Ascending aorta (tissue), 2 donors: Measurements from ENCODE around the gene PAX4. TPM values are rescaled to one million over a fixed set of nuclear protein-coding genes. Genes with fewer than 3 reads are reported as not detected.
A peak's percentile ranks its signal among the peaks of the same experiment; 100 is the strongest.

Source experiments
- DNase-seq, 2 donors: peaks; one replicate each; pipeline ENCODE4 v3.0.0-alpha.2; 2019; ENCODE audit warnings: low spot score in 2 of 2
- H3K27ac ChIP-seq, 2 donors: fragments of 200-600 bp; sonication (generic); one replicate each; pipeline ENCODE4 v1.5.1; 2016 to 2017; ENCODE audit warnings: mild to moderate bottlenecking in 1 of 2
- H3K27me3 ChIP-seq: fragments of 200-600 bp; sonication (generic); one replicate; pipeline ENCODE4 v1.5.1; 2017
- H3K36me3 ChIP-seq, 2 donors: fragments of 200-600 bp; sonication (generic); one replicate each; pipeline ENCODE4 v1.5.1; 2016
- H3K4me1 ChIP-seq, 2 donors: fragments of 200-600 bp; sonication (generic); one replicate each; pipeline ENCODE4 v1.5.1; 2016 to 2017; ENCODE audit warnings: mild to moderate bottlenecking in 1 of 2
- H3K4me3 ChIP-seq, 2 donors: fragments of 200-600 bp; sonication (generic); one replicate each; pipeline ENCODE4 v1.5.1; 2016 to 2017; ENCODE audit warnings: mild to moderate bottlenecking in 1 of 2
- H3K9me3 ChIP-seq, 2 donors: fragments of 200-600 bp; sonication (generic); one replicate each; pipeline ENCODE4 v1.5.1; 2016
- CTCF ChIP-seq, 3 experiments: fragments of 200-600 bp in 2 of 3; fragments of 450-650 bp in 1 of 3; sonication (generic) in 2 of 3; IDR thresholded peaks; one replicate each; pipeline ENCODE4 v1.5.1; 2016 to 2019; ENCODE audit warnings: antibody characterized with exemption in 3 of 3, mild to moderate bottlenecking in 1 of 3, moderate library complexity in 1 of 3
- intact Hi-C: fragments of 100-400 bp; cut with DNase I; formaldehyde crosslinking; loops from one replicate; pipeline ENCODE4 v1.15.1; 2023
- total RNA-seq: library from RNA; depleted of rRNA; stranded (reverse); fragments of >200 nt; gene quantifications from one replicate; pipeline ENCODE4 v1.1.0, GENCODE V29; 2016

Gene PAX4
- total RNA-seq, 1 donor from 2014 or later, result not detected

DNA sequence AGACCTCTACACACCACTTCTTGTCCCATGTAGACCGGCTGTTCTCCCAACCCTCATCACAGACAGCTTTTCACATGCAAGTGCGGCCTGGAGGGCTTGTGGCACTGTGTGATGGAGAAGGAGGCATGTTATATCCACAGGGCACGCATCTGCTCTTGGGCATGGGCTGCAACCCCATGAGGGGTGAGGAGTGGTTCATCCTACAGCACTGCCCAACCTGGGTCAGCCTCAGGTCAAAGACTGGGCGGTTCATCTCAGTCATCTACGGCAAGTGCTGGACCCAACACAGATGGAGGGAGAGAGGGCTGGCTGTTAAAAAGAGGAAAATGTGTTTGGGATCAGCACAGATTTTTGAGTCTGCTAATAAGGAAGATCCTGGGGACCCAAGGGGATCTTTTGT lies 22.2 kb downstream of the PAX4 start:
- Histone ChIP-seq H3K27ac (no peak overlapping the region), H3K27me3 (no peaks in the 10 kb centered on the region), H3K4me3 (no peak overlapping the region), H3K9me3 (no peaks in the 10 kb centered on the region), H3K4me1 (no peaks in the 10 kb centered on the region), H3K36me3 (peaks cover 11 to 14% of the 10 kb centered on the region in 2 donors)
- no peak for TF ChIP-seq CTCF (IDR thresholded peaks at IDR 0.05)
- intact Hi-C loops, result no loop called here
- DNase-seq, result no peak

DNA sequence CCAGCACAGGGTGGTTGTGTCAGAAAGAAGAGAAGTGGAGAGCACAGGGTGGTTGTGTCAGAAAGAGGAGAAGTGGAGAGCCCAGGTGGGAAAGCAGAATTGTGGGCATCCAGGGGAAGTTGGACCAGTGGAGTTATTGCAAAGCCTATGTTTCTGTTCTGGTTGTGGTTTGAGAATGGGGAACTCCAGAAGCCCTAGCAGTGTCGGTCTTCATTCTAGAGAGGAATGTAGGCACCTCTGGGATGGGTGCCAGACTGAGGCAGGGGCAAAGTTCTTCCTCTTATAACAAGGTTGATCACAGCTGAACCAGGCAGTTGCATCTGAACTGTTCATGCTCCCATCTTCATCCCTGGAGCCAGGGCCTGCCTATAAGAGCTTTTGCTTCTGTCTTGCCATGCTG lies 23.5 kb downstream of the PAX4 start:
- peaks cover 0 to 2% of the 10 kb centered on the region in 2 donors for H3K4me1 ChIP-seq
- H3K4me3 ChIP-seq, result no peak overlapping the region
- no peak for DNase-seq
- no peaks in the 10 kb centered on the region for H3K27me3 ChIP-seq
- TF ChIP-seq CTCF (IDR thresholded peaks at IDR 0.05), result no peak
- no peak overlapping the region for H3K27ac ChIP-seq
- peaks cover 14 to 18% of the 10 kb centered on the region in 2 donors for H3K36me3 ChIP-seq
- intact Hi-C loops, result no loop called here
- no peaks in the 10 kb centered on the region for H3K9me3 ChIP-seq

DNA sequence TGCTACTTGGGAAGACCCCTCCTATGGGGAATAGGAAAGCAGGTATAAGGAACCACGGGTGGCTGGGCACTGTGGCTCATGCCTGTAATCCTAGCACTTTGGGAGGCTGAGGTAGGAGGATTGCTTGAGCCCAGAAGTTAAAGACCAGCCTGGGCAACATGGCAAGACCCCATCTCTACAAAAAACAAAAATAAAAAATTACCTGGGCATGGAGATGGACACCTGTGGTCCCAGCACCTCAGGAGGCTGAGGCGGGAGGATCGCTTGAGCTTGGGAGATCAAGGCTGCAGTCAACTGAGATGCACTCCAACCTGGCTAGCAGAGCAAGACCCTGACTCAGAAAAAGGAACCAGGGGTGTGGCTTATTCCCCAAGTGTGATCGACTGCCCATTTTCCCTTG lies 25.4 kb downstream of the PAX4 start:
- intact Hi-C loops, result no loop called here
- TF ChIP-seq CTCF (IDR thresholded peaks at IDR 0.05), result no peak
- Histone ChIP-seq H3K4me1 (peaks cover 0 to 12% of the 10 kb centered on the region in 2 donors), H3K27me3 (no peaks in the 10 kb centered on the region), H3K4me3 (no peak overlapping the region), H3K36me3 (peaks cover 14 to 18% of the 10 kb centered on the region in 2 donors), H3K9me3 (no peaks in the 10 kb centered on the region), H3K27ac (no peak overlapping the region)
- no peak for DNase-seq

DNA sequence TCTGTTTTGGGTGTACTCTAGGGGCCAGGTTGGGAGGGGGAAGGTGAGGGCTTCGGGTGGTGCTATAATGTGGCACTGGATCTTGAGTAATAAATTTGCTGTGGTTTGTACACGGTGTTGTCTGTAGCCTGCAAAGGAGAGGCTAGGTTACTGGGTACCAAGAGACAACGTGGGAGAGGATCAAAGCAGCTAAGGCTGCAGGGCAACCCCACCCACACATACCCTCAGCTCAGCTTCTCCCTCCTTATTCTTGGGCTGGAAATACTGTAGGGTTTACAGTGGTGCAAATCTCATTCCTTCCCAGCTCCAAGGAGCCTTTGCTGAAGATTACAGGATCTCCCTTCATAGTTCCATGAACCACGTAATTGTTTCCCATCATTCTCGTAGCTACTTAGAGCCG lies 26.4 kb downstream of the PAX4 start:
- intact Hi-C loops, result no loop called here
- TF ChIP-seq CTCF (IDR thresholded peaks at IDR 0.05), result no peak

GRCh38 chr7:127591189-127591588 lies 26.8 kb downstream of the PAX4 start:
- Histone ChIP-seq H3K9me3 (no peaks in the 10 kb centered on the region), H3K27ac (no peak overlapping the region), H3K4me1 (peaks cover 0 to 16% of the 10 kb centered on the region in 2 donors), H3K27me3 (no peaks in the 10 kb centered on the region), H3K4me3 (no peak overlapping the region), H3K36me3 (peaks cover 14 to 18% of the 10 kb centered on the region in 2 donors)
- TF ChIP-seq CTCF (IDR thresholded peaks at IDR 0.05), result no peak
- intact Hi-C loops, result no loop called here
- no peak for DNase-seq

More for the DNA sequence above, 26.4 kb downstream of the PAX4 start:
- Histone ChIP-seq H3K36me3 (peaks cover 14 to 18% of the 10 kb centered on the region in 2 donors), H3K27ac (no peak overlapping the region), H3K27me3 (no peaks in the 10 kb centered on the region), H3K9me3 (no peaks in the 10 kb centered on the region), H3K4me3 (no peak overlapping the region), H3K4me1 (peaks cover 0 to 16% of the 10 kb centered on the region in 2 donors)
- no peak for DNase-seq

- peaks cover 0 to 16% of the 10 kb centered on the region in 2 donors for H3K4me1 ChIP-seq
- no peaks in the 10 kb centered on the region for H3K9me3 ChIP-seq
- H3K27ac ChIP-seq, result no peak overlapping the region
- intact Hi-C loops, result loop anchor here (2.0 to 10.0 kb wide), 6 partner anchors 42 to 1632 kb away; partner anchors contain the start of genes GRM8 and RBM28
- H3K4me3 ChIP-seq, result peak overlapping the region in 1 of 2 donors; percentile 83
- no peaks in the 10 kb centered on the region for H3K27me3 ChIP-seq
- DNase-seq, result no peak
- peaks cover 14 to 18% of the 10 kb centered on the region in 2 donors for H3K36me3 ChIP-seq
- TF ChIP-seq CTCF (IDR thresholded peaks at IDR 0.05), result no peak
Observed at GRCh38 chr7:127589896-127590295, 28.0 kb downstream of the PAX4 start.
